NCI-H2196 (cell line): Measurements from ENCODE around the gene PLEKHG3.

ENCODE experiments used
- DNase-seq: peaks from one replicate; lab custom pipeline; 2025; ENCODE audit not compliant: unreplicated experiment; lab: John Stamatoyannopoulos, UW

The PLEKHG3 gene

GRCh38 chr14:64779472-64779871 is 75.2 kb downstream of the PLEKHG3 start:
- no peak for DNase-seq

- DNase-seq, result no peak
These were observed 78.0 kb downstream of the PLEKHG3 start for GRCh38 chr14:64782196-64782595.

- no peak for DNase-seq
These were observed 79.8 kb downstream of the PLEKHG3 start for GRCh38 chr14:64784006-64784405.

GRCh38 chr14:64786296-64787149 is 82.3 kb downstream of the PLEKHG3 start:
- DNase-seq, result no peak

GRCh38 chr14:64787619-64788018 is 83.4 kb downstream of the PLEKHG3 start:
- DNase-seq, result no peak

- peak; percentile 90 for DNase-seq
These were observed 84.5 kb downstream of the PLEKHG3 start for GRCh38 chr14:64788706-64789105.

GRCh38 chr14:64789696-64790095 is 85.5 kb downstream of the PLEKHG3 start:
- DNase-seq, result no peak

- no peak for DNase-seq
These were observed 86.3 kb downstream of the PLEKHG3 start for GRCh38 chr14:64790478-64790877.

GRCh38 chr14:64792231-64792630 is 88.0 kb downstream of the PLEKHG3 start:
- DNase-seq, result no peak

- DNase-seq, result no peak
These were observed 88.8 kb downstream of the PLEKHG3 start for GRCh38 chr14:64792871-64793560.

GRCh38 chr14:64795211-64795610 is 91.0 kb downstream of the PLEKHG3 start:
- no peak for DNase-seq

- DNase-seq, result no peak
These were observed 91.7 kb downstream of the PLEKHG3 start for GRCh38 chr14:64795921-64796320.

- no peak for DNase-seq
These were observed 92.1 kb downstream of the PLEKHG3 start for GRCh38 chr14:64796369-64796768.

GRCh38 chr14:64799555-64799954 is 95.3 kb downstream of the PLEKHG3 start:
- no peak for DNase-seq
